Hematopoietic multipotent progenitor cell treated with erythropoietin and hydrocortisone succinate and interleukin-3 and kit ligand, for 6 days (in vitro differentiated cells): ENCODE measurements around the gene GLT8D2.

ENCODE experiments used
- DNase-seq: peaks from one replicate; pipeline ENCODE4 v3.0.0-alpha.2; 2015

GLT8D2 gene, protein sequence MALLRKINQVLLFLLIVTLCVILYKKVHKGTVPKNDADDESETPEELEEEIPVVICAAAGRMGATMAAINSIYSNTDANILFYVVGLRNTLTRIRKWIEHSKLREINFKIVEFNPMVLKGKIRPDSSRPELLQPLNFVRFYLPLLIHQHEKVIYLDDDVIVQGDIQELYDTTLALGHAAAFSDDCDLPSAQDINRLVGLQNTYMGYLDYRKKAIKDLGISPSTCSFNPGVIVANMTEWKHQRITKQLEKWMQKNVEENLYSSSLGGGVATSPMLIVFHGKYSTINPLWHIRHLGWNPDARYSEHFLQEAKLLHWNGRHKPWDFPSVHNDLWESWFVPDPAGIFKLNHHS

GRCh38 chr12:104049903-104050356 lies at the start of gene GLT8D2:
TSS of gene GLT8D2 (minus strand) at chr12:104050187. CDS start at chr12:104019648, 30,539 bp downstream.
- peak; percentile 18 for DNase-seq

DNA sequence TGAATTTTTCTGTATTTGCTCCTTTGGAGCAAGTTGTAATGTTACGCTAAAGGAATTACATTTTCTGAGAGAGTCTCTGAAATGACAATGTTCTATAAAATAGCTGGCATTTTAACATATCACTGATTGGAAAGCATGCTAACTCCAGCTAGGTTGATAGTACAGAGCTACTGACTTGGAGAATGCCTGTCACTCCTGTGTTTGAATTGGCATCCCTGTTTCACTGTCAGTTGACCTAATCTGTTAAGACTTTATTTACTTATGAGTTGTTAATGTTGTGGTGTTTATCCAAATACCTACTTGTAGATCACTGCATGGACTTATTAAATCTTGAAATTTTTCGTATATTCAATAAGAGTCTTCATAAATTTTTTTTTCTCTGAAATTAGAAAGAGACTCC lies 48.0 kb upstream of the GLT8D2 start:
- no peak for DNase-seq

- DNase-seq, result no peak
These were observed 45.3 kb upstream of the GLT8D2 start for GRCh38 chr12:104095289-104095688.

DNA sequence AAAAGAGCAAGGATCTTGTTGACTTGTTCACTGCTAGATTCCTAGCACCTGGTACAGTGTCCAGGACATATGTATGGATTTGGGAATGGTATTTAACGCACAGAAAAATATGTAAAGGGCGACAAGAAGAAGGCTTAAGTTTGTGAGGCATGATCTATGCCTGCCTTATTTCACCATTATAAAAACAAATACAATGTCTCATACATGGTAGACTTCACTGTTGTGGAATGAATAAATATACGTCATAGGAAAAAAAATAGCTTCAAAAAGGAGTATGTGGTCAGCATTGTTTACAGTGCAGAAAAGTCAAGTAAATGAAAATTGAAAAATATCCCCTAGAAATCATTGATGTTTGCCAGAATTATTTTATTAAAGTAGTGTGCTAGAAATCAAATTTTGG lies 44.3 kb upstream of the GLT8D2 start:
- DNase-seq, result no peak

- no peak for DNase-seq
These were observed 41.1 kb upstream of the GLT8D2 start for GRCh38 chr12:104091136-104091535.

GRCh38 chr12:104090685-104091084 lies 40.7 kb upstream of the GLT8D2 start:
- DNase-seq, result peak; percentile 42

GRCh38 chr12:104083769-104084475 lies 33.9 kb upstream of the GLT8D2 start:
- DNase-seq, result no peak

DNA sequence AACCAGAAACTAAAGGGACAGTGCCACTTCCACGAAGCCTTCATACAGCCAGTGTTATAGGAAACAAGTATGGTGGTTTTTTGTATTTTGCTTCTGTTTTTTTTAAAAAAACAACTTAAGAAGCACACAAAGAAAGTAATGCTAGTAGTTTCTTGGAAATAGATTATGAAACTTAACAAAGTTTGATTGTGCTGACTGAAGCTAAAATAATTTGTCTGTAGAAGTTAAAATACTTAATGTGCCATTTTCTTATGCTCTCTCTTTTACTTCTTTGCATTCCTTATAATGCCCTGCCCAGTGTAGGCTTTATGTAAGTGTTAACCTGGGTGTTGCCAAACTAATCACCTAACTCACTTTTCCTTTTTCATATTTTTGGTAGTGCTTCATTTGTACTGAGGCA lies 30.8 kb upstream of the GLT8D2 start:
- DNase-seq, result no peak

GRCh38 chr12:104079024-104079423 lies 29.0 kb upstream of the GLT8D2 start:
- DNase-seq, result no peak

DNA sequence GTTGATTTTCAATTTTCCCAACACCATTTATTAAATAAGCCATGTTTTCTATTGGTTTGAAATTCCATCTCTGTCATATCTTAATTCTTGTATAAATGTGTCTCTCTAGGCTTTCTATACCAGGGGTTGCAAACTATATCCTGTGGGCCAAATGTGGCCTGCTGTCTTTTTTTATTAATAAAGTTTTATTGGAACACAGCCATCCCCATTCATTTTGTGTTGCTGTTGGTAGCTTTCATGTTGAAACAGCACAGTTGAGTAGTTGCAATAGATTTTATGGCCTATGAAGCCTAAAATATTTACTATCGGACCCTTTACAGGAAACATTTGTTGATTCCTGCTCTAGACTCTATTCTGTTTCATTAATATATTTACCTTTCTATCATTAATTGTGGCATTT lies 23.7 kb upstream of the GLT8D2 start:
- no peak for DNase-seq

DNA sequence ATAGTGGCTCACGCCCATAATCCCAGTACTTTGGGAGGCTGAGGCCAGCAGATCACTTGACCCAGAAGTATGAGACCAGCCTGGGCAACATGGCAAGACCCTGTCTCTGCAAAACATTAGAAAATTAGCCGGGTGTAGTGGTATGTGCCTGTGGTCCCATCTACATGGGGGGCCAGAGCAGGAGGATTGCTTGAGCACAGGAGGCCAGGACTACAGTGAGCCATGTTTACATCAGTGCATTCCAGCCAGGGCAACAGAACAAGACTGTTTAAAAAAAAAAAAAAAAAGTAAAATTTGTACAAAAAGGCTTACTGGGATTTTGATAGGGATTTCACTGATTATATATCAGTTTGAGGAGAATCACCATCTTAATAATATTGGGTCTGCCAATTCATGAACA lies 22.1 kb upstream of the GLT8D2 start:
- DNase-seq, result no peak

DNA sequence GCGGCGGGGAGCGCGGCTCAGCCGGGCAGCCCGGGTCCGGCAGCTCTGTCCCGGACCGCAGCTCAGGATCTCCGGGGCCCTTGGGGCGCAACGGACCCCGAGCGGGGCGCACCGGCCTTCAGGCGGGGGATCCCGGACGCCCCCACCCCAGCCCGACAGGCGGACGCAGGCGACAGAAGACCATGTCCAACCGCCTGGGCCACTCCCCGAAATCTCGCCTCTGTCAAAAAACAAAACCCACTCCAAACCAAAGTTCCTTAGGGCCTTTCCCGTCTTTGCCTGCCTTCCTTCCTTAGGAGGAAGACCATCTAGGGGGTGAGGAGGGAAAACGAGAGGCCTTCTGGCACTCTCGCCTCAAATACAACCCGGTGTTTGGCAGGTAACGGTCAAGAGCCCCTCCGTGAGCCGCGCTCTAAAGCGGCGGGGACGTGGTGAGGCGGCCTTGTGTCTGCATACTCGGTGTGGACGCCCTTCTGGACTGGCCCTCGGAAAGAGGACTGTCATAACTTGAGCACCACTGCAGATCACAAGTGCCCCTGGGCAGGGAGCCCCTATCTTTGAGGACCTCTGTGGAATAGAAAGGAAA lies 14.9 kb upstream of the GLT8D2 start:
- DNase-seq, result peak; percentile 18

- peak; percentile 93 for DNase-seq
These were observed 14.2 kb upstream of the GLT8D2 start, which contains the start of gene HCFC2 for GRCh38 chr12:104064031-104064841. TSS of gene HCFC2 (plus strand) at chr12:104064531. CDS start at chr12:104064561, 30 bp downstream.

- DNase-seq, result peak; percentile 46
These were observed 13.7 kb upstream of the GLT8D2 start for GRCh38 chr12:104063712-104064030.

GRCh38 chr12:104060791-104061190 lies 10.8 kb upstream of the GLT8D2 start:
- no peak for DNase-seq

- peak; percentile 17 for DNase-seq
These were observed 10.0 kb upstream of the GLT8D2 start for GRCh38 chr12:104059963-104060362.

DNA sequence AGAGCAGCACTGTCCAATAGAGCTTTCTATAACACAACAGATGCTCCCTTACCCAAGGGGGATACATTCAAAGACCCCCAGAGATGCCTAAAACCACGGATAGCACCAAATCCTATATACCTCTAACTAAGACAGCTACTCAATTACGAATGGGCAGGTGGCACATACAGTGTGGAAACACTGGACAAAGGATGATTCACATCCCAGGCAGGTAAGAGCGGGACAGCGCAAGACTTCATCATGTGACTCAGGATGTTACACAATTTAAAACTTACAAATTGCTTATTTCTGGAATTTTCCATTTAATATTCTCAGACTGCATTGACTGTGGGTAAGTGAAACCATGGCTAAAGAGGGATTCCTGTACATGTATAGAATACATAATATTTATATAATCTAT lies 8.8 kb upstream of the GLT8D2 start:
- DNase-seq, result no peak

DNA sequence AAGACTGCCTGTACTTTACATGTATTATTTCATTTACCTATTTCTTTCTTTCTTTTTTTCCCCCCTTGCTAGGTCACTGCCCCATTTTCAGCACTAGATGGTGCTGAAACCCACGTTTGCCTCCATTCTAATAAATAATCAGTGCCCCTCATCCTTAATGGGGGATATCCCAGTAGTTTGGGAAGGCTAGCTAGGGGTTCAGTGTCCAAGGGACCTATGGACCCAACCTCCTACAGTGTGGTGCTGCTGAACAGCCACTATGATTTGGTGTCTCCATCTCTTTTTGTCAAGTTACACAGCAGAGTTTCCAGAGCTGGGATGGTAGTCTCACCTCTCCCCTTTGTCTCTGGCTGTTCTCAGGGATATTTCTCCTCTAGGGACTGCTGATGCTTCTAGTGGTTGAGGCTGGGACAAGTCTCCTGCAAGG lies 7.8 kb upstream of the GLT8D2 start:
- peak; percentile 50 for DNase-seq

GRCh38 chr12:104056419-104056972 lies 6.5 kb upstream of the GLT8D2 start:
- no peak for DNase-seq

- DNase-seq, result no peak
These were observed 5.8 kb upstream of the GLT8D2 start for GRCh38 chr12:104055686-104056388.

DNA sequence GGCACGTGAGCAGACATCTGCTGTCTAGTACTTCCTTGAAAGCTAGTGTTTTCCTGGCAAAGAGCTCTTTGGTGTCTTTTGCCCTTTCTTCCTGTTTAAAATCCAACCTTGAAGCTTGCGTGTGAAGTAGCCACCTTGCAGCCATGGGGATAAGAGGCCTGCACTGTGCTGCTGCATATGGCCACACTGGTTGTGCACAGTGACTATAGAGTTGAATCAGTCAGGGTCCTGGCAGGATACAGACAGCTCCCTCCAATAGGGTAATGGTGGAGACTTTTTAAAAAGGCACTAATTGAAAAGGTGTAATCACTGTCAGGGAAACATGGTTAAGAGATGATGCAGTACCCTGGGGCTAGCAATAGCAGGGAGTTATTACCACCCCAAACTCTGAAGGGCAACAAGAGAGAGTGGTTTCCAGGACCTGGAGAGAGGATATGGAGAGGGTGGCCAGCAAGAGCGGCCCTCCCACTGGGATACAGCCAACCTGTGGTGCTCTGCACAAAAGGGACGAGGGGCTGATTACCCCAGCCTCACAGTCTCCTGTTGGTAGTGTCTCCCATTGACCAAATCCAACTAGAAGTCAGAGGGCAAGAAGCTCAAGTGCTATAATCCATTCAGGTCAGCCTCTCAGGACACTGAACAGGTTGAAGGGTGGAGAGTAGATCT lies 4.8 kb upstream of the GLT8D2 start:
- no peak for DNase-seq

- no peak for DNase-seq
These were observed 449 bp upstream of the GLT8D2 start for GRCh38 chr12:104050436-104050835.
